ENCODE results near the gene PDE7B. TPM values are rescaled to one million over a fixed set of nuclear protein-coding genes. Genes with fewer than 3 reads are reported as not detected.

The PDE7B gene
- total and polyA plus RNA-seq, 4 donors: 0.26 to 3.7 (median 1.8) TPM

DNA sequence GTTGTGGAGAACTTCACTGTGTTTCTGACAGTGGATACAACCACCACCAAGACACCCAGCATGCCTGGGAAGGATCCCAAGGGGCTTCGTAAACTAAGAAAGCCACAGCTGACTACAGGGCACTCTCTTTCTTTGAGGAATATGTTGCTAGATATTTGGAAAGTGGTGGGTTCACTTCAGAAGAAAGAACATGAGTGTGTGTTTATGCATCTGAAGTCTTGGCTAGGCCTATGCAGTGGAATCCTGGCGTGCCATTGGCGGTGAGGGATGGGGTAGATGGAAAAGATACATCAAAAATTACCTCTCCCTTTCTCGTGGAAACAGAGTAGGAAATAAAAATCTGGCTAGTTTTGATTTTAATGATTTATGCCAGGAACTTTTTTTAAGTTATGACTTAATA, 187.7 kb downstream of the PDE7B start:
- DNase-seq (peak in 1 of 3 donors; percentile 54), ATAC-seq (ENCODE audit: insufficient read depth, low FRiP score) (no peak)
- no peaks in the 10 kb centered on the region for H3K9me3 ChIP-seq (ENCODE audit: control insufficient read depth in 4 of 4, insufficient read depth in 3 of 4, low read length in 3 of 4)
- peak overlapping the region in 1 of 2 donors; percentile 8 for H3K9ac ChIP-seq (ENCODE audit: insufficient read depth in 1 of 2, low read length in 2 of 2)
- 76 to 87% methylated on average over 4 of the region's 4 CpGs for WGBS, 2 donors
- peak overlapping the region in 1 of 2 donors; percentile 93 for H3K27ac ChIP-seq (ENCODE audit: low read depth in 1 of 2, low read length in 1 of 2)
- H3K4me3 ChIP-seq: no peak overlapping the region
- peaks cover 7 to 52% (median 17%) of the 10 kb centered on the region in 5 donors for H3K4me1 ChIP-seq (ENCODE audit: control insufficient read depth in 5 of 5, insufficient read depth in 5 of 5, low read length in 5 of 5)
- H3K27me3 ChIP-seq (ENCODE audit: control insufficient read depth in 3 of 3, insufficient read depth in 3 of 3, low read length in 2 of 3): no peaks in the 10 kb centered on the region
- no peaks in the 10 kb centered on the region for H3K36me3 ChIP-seq (ENCODE audit: control insufficient read depth in 4 of 4, insufficient read depth in 4 of 4, low read length in 4 of 4)
- TF ChIP-seq, protein P1, sequence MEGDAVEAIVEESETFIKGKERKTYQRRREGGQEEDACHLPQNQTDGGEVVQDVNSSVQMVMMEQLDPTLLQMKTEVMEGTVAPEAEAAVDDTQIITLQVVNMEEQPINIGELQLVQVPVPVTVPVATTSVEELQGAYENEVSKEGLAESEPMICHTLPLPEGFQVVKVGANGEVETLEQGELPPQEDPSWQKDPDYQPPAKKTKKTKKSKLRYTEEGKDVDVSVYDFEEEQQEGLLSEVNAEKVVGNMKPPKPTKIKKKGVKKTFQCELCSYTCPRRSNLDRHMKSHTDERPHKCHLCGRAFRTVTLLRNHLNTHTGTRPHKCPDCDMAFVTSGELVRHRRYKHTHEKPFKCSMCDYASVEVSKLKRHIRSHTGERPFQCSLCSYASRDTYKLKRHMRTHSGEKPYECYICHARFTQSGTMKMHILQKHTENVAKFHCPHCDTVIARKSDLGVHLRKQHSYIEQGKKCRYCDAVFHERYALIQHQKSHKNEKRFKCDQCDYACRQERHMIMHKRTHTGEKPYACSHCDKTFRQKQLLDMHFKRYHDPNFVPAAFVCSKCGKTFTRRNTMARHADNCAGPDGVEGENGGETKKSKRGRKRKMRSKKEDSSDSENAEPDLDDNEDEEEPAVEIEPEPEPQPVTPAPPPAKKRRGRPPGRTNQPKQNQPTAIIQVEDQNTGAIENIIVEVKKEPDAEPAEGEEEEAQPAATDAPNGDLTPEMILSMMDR (IDR thresholded peaks at IDR 0.05; ENCODE audit: control extremely low read depth, extremely low read depth): no peak

DNA sequence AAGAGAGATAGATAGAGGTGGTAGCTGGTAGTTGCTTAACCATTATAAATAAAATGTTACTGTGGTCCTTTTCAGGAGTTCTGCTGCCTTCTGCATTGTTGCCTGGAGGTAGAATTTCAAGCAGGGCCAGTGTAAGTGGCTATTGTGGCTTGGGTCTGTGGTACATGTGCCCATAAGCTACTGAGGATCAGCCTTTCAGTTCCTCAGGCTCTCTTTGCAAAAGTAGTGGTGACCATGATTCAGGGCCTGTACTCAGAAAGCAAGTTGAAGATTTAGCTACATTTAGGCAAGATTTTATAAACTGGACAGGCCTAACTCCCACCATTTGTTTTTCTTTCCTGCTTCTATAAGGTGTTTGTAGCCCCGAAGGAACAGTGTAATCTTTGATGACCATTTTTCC, 199.0 kb downstream of the PDE7B start:
- H3K4me1 ChIP-seq (ENCODE audit: control insufficient read depth in 5 of 5, insufficient read depth in 5 of 5, low read length in 5 of 5): peaks cover 0 to 26% (median 7%) of the 10 kb centered on the region in 5 donors
- H3K9me3 ChIP-seq (ENCODE audit: control insufficient read depth in 4 of 4, insufficient read depth in 3 of 4, low read length in 3 of 4): no peaks in the 10 kb centered on the region
- H3K36me3 ChIP-seq (ENCODE audit: control insufficient read depth in 4 of 4, insufficient read depth in 4 of 4, low read length in 4 of 4): peaks cover 0 to 3% (median 0%) of the 10 kb centered on the region in 4 donors
- peak overlapping the region in 1 of 2 donors; percentile 79 for H3K27ac ChIP-seq (ENCODE audit: low read depth in 1 of 2, low read length in 1 of 2)
- WGBS, 2 donors: 40 to 41% methylated on average over 1 of the region's 1 CpG
- H3K9ac ChIP-seq (ENCODE audit: insufficient read depth in 1 of 2, low read length in 2 of 2): no peak overlapping the region
- no peaks in the 10 kb centered on the region for H3K27me3 ChIP-seq (ENCODE audit: control insufficient read depth in 3 of 3, insufficient read depth in 3 of 3, low read length in 2 of 3)
- DNase-seq: no peak
- TF ChIP-seq, protein P1 (IDR thresholded peaks at IDR 0.05; ENCODE audit: control extremely low read depth, extremely low read depth): no peak
- no peak overlapping the region for H3K4me3 ChIP-seq
- ATAC-seq (ENCODE audit: insufficient read depth, low FRiP score): no peak

DNA sequence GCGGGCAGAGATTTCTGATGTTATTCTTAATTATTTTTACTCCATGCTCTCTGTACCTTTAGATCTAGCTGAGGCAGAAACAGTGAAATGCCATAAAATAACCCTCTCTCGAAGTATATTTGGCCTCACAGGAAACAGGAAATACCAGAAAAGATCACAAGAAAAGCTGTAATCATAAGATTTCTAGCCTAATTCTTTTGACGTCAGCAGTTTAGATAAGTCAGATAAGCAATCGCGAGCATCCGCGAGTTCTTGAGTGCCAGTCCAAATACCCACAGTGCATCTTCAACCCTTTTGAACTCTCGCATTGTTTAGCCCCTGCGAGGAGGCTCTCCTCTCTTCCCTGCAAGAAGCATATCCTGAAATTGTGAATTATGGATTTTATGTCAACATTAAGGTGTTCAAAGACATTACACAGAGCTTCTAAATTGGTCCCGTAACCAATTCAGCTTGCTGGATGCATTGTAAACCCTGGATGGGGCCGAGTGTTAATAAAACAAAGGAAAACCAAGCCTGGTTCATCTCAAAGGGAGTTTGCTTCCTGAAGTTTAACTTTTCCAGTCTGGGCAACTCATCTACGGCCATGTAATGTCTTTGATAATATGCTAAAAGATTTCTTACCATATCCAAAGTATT, 199.8 kb downstream of the PDE7B start:
- Histone ChIP-seq H3K4me1 (ENCODE audit: control insufficient read depth in 5 of 5, insufficient read depth in 5 of 5, low read length in 5 of 5) (peaks cover 0 to 26% (median 7%) of the 10 kb centered on the region in 5 donors), H3K36me3 (ENCODE audit: control insufficient read depth in 4 of 4, insufficient read depth in 4 of 4, low read length in 4 of 4) (peaks cover 0 to 3% (median 0%) of the 10 kb centered on the region in 4 donors), H3K4me3 (no peak overlapping the region), H3K9me3 (ENCODE audit: control insufficient read depth in 4 of 4, insufficient read depth in 3 of 4, low read length in 3 of 4) (no peaks in the 10 kb centered on the region), H3K27ac (ENCODE audit: low read depth in 1 of 2, low read length in 1 of 2) (peak overlapping the region in 1 of 2 donors; percentile 79), H3K9ac (ENCODE audit: insufficient read depth in 1 of 2, low read length in 2 of 2) (peak overlapping the region in 1 of 2 donors; percentile 29), H3K27me3 (ENCODE audit: control insufficient read depth in 3 of 3, insufficient read depth in 3 of 3, low read length in 2 of 3) (no peaks in the 10 kb centered on the region)
- ATAC-seq (ENCODE audit: insufficient read depth, low FRiP score): no peak
- TF ChIP-seq, protein P1 (IDR thresholded peaks at IDR 0.05; ENCODE audit: control extremely low read depth, extremely low read depth): no peak
- DNase-seq: peak in 2 of 3 donors; percentile 55 to 65
- 36 to 41% methylated on average over 12 of the region's 12 CpGs for WGBS, 2 donors

All from lung (tissue), 12 donors.